DMS53 treated with DMSO at 0.1 percent for 48 hours (cell line): ENCODE data around the gene HCRTR1.
A peak's percentile ranks its signal among the peaks of the same experiment; 100 is the strongest.

Experiments used
- DNase-seq: peaks from one replicate; lab custom pipeline; 2025; ENCODE audit not compliant: unreplicated experiment; lab: John Stamatoyannopoulos, UW

The HCRTR1 gene

DNA sequence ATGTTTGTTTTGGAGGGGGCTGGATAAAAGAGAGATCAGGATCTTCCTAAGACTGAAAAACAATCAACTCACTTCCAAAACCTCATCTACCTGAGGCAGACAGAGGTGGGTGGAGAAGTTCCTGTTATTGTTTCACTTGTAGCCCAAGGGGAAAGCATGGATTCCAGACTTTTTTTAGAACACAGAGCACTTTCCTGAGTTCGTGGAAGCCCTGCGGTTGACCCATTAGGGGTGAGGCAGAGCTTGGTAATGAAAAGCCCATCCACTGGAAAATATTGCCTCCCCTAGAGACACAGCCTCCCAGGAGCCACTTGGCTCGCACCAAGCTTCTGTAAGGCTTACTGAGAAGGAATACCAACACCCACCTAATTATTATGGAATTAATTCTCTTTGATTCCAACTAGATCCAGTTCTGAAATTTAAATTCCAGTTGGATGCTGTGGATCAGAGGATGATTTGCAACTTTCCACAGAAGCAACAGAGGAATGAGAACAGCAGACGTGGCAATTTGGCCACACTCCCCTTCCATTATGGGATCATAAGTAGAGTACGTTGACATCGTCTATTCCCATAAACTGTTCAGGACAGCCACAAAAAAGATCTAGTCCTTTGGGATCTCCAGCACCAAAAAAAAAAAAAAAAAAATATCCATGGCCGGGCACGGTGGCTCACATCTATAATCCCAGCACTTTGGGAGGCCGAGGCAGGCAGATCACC, 31.3 kb downstream of the HCRTR1 start:
- DNase-seq: no peak

DNA sequence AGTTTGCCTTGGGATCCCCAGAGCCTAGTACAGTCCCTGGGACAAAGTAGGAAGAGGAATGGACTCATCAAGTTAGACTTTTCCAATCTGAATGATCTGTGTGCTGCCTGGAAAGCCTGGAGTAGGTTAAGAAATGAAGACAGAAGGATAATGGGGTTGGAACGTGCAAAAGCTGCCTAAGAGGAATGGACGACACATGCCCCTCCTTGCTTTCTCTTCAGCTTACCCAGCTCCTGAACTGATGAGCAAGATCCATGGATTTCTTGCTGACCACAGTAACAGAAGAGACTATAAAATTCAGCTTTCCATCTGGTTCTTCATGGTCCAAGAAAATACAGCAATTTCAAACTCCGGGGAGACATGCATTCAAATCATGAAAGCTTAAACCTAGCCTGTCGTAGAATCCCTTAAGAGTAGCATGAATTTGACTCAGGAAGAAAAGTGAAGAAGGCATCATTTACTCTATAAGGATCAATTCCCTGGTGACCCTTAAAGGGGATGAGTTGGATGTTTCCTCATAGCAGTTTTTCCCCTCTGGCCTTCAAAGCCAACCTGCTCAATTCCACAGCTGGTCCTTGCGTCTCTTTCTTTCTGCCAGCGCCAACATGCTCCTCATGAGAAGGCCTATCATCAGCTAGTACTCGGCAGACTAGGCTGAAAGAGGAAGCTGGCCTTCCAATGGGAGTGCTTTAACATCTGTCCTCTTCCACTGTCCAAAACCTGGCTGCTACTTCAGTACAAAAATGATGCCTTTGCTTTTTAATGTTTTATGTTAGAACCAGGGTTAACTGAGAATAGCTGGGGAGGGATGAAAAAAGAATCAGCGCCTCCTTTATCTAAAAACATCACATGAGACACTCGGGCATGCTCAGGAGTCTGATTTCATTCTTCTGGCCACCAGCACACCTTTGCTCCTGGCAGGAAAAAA, 32.9 kb downstream of the HCRTR1 start:
- DNase-seq: no peak

- no peak for DNase-seq
These were observed 33.6 kb downstream of the HCRTR1 start for GRCh38 chr1:31651089-31651420.

GRCh38 chr1:31651766-31652165, 34.3 kb downstream of the HCRTR1 start:
- peak; percentile 37 for DNase-seq

DNA sequence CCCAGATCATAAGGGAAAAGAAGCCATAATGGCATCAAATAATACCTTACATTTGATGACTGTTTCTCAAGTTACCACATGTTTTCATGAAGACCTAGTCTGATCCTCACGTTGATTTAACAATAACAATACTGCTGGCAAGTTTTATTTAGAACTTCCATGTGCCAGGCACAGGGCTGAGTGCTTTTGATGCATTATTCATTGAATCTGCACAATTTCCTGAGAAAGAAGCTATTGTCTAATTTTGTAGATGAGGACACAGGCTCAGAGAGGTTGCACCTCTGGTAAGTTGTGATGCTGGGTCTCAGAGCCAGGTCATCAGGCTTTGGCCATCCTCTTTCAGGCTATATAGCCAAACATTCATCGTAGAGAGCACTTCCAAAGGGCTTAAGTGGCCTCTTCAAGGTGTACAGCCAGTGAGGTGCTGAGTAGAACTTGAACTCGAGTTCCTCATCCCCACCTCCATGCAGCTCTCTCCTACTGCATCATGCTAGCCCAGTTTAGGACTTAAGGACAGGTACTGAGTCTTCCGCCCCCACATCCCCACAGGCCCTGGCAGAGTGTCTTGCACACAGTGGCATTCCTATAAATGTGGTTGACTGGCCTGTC, 35.5 kb downstream of the HCRTR1 start:
- DNase-seq: no peak

GRCh38 chr1:31653717-31654473, 36.4 kb downstream of the HCRTR1 start:
- DNase-seq: no peak

GRCh38 chr1:31654474-31654776, 36.9 kb downstream of the HCRTR1 start:
- no peak for DNase-seq

DNA sequence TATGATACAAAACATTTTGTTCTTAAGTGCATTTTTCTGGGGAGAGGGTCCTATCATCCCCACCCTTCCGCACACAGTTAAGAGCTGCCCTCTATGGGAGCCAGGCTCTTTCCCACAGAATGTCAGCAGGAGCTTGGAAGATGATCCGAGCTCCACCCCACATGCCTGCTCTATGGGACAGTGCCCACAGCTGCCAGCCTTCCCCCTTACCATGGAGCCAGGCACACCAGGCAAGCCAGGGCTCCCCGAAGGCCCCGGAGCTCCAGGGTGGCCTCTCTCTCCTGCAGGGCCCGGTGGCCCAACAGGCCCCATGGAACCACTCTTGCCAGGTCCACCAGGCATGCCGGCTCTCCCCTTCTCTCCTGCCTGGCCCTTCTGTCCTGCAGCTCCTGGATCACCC, 37.6 kb downstream of the HCRTR1 start:
- no peak for DNase-seq

DNA sequence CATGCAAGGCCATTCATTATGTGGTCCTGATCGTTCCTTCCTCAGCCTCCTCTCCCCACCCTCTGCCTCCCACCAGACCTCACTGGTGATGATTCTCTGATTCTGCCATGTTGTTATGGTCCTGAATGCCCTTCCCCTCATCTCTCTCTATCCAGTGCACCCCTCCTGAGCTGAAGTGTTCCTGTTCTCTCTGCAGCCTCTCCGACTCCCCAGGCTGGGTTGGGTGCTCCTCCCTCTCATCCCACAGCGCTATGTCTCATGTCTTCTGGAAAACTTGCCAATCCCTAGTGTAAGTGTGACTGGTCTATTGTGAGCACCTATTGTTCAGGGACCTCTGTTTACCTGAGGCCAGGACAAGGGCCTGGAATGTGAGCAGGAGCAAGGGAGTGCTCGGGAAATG, 38.3 kb downstream of the HCRTR1 start:
- DNase-seq: no peak

- no peak for DNase-seq
These were observed 39.7 kb downstream of the HCRTR1 start for GRCh38 chr1:31657020-31657804.

GRCh38 chr1:31657972-31658510, 40.6 kb downstream of the HCRTR1 start:
- DNase-seq: no peak

DNA sequence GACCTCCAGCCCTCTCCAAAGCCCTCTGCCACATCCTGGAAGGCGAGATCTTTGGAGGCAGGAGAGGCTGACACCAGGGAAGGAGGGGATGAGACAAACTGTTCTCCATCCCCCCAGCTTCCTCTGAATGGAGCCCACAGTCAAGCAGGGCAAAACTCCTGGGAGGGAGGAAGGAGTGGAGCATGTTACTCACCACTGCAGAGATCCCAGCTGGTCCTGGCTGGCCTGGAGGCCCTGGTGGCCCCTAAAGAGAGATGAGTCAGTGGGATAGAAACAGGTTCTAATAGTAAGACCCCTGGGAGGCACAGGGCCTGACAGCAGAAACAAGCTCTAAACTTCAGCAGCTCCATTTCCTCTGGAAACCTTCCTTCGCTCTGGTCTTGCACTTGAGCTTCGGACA, 41.2 kb downstream of the HCRTR1 start:
- DNase-seq: no peak

DNA sequence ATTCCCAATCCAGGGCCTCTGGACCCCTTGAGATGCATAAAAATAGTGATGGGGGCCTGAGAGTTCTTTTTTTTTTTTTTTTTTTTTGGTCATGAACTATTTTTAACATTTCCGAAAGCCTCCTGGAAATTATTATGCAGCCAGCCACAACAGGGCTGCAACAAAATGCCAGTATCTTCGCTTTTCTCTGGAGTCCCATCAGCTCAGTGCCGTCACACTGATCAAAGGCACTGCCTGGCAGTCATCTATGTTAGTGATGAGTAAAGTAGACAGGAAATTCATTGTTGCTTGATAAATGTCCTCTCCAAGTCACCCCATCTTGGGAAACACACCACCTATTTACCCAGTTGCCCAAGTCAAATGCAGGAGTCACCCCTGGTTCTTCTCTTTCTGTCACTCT, 42.4 kb downstream of the HCRTR1 start:
- DNase-seq: no peak

DNA sequence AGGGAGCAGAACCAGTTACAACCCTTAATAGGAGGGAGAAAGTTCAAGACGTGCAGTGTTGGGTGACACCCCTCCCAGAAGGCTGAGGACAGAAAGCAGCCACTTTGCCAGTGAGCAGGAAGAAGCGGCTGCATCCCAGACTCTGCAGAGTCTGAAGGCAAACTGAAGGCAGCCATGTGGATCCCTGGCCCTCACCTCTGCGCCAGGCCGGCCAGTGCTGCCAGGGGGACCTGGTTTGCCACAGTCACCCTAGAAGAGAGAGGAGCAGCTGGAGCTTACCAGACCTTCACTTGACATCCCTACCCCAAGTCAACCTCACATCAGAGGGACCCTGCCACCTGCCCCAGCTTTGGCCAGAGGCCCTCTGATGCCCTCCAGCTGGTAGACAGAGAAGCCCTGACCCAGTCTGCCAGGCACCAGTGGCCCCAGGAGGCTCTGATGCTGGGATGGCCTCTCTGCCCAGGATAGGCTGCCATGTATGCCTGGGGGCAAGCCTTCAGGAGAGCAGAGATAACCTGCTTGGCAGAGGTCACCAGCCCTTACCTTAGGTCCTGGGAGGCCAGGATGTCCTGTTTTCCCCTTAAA, 43.5 kb downstream of the HCRTR1 start:
- no peak for DNase-seq

DNA sequence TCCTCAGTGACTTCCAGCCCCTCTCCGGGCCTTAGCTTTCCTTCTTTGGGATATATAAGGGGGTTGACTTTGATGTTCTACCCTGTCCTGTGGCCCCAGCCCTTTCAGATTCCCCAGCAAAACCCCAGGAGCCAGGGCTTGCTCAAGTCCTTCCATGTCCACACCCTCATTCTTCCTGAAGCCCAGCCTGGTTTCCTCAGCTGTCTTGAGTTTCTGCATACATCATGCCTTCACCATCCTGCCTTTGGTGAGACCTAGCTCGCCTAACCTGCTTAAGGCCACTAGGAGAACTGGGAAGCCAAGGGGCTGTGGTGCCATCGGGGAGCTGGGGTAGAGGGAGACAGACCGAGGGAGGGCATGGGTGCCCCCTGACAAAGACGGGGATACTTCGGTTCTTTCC, 44.4 kb downstream of the HCRTR1 start:
- DNase-seq: no peak

GRCh38 chr1:31662463-31662862, 45.0 kb downstream of the HCRTR1 start:
- no peak for DNase-seq

- DNase-seq: no peak
These were observed 46.3 kb downstream of the HCRTR1 start for GRCh38 chr1:31663622-31664452.

DNA sequence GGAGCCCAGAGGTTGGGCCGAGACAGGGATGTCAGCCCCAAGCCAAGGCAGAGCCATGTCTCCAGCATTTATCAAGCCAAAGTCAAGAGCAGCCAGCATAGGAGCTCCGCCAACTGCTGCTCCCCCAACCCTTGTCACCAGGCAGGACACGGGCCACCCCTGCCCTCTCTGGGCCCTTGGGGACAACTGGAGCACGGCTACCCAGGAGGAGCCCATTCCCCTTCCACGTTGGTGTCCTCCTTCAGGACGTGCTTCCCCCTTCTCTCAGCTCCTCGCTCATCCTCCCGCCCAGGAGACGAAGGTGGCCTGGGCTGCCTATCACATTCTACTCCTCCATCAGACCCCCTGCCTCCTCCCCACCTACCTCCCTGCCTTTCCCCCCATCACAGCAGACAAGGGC, 47.0 kb downstream of the HCRTR1 start:
- no peak for DNase-seq

DNA sequence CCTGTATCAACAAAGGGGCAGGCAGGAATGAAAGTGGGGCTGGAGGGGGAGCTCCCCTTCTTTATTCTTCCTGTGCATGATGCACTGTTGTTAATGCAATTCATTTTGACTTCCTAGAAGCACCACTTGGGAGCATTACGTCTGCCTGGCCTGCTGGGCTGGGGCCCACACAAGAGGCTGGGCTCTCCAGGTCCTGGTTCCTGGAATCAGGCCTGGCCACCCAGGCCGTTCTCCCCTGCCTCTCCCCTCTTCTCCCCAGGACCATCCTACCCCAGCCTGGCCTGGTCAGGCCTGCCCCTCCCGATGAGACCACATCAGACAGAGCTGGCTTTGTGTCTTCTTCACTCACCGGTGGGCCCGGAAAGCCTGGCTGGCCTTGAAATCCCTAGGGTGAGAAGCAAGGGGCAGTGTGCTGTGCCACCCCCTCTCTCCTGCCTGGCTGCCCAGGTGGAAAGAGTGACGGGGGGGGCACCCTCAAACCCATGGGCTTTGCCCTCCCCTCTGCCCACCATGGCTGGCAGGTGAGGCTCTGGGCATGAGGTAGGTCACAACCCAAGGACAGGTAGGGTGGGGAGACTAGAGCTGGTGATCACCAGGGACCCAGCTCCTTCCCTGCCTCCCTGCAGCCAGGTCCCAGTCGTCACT, 47.9 kb downstream of the HCRTR1 start:
- no peak for DNase-seq
